CD4-positive, alpha-beta T cell (primary cell): Measurements from ENCODE around the gene ABCC6. TPM values are rescaled to one million over a fixed set of nuclear protein-coding genes. Genes with fewer than 3 reads are reported as not detected.
"Not testable (repeated sequence)": the region's sequence is repeated elsewhere in the genome, so short reads cannot be mapped to it uniquely, and the experiment has no call there.

Source experiments
- ATAC-seq: fragments of 200-7000 bp; cut with Tn5 transposase; one replicate; pipeline ENCODE4 v1.10.0; 2022; ENCODE audit warnings: mild to moderate bottlenecking; ENCODE audit not compliant: poor library complexity
- CTCF ChIA-PET: fragments of 350-600 bp; sonication (Branson Sonifier 250); formaldehyde crosslinking; loops from one replicate; lab custom pipeline; 2021; ENCODE audit warnings: antibody characterized with exemption, inconsistent platforms; lab: Charles Lee
- POLR2A ChIA-PET: fragments of 350-600 bp; sonication (Branson Sonifier 250); formaldehyde crosslinking; loops from one replicate; lab custom pipeline; 2021; ENCODE audit warnings: antibody characterized with exemption, inconsistent platforms; lab: Charles Lee
- DNase-seq, 14 experiments: peaks; one replicate each; pipeline ENCODE4 v3.0.0-alpha.2; 2013 to 2020; ENCODE audit warnings: mixed read lengths in 2 of 14
- H3K27ac ChIP-seq, 2 donors: one replicate each; pipeline versions ENCODE4 v1.5.1 to v1.7.0; 2013; ENCODE audit warnings: low read length in 2 of 2, low read depth in 1 of 2, mild to moderate bottlenecking in 1 of 2
- H3K27me3 ChIP-seq, 2 experiments: 1 replicate in 1 of 2; 2 replicates in 1 of 2; pipeline versions ENCODE4 v1.6.1 to v1.7.0; 2013; ENCODE audit warnings: low read length in 2 of 2, control low read depth in 1 of 2, mild to moderate bottlenecking in 1 of 2, moderate library complexity in 1 of 2; ENCODE audit not compliant: insufficient read depth in 2 of 2, control insufficient read depth in 1 of 2
- H3K36me3 ChIP-seq: one replicate; pipeline ENCODE4 v1.6.1; 2013; ENCODE audit warnings: low read length, control low read depth; ENCODE audit not compliant: insufficient read depth
- H3K4me1 ChIP-seq: one replicate; pipeline ENCODE4 v1.6.1; 2013; ENCODE audit warnings: low read length, control low read depth; ENCODE audit not compliant: insufficient read depth
- H3K4me3 ChIP-seq: one replicate; pipeline ENCODE4 v1.5.1; 2013; ENCODE audit warnings: mild to moderate bottlenecking, low read length, moderate library complexity
- H3K9me3 ChIP-seq, 2 experiments: 1 replicate in 1 of 2; 2 replicates in 1 of 2; pipeline versions ENCODE4 v1.6.1 to v1.7.0; 2013; ENCODE audit warnings: low read length in 2 of 2, mild to moderate bottlenecking in 2 of 2, control low read depth in 1 of 2, moderate library complexity in 1 of 2; ENCODE audit not compliant: control insufficient read depth in 1 of 2, insufficient read depth in 1 of 2
- H3K27ac Mint-ChIP-seq: one replicate; pipeline ENCODE4 v1.8.0; 2020; ENCODE audit warnings: mixed read lengths
- H3K27me3 Mint-ChIP-seq: one replicate; pipeline ENCODE4 v1.8.0; 2021; ENCODE audit warnings: mixed read lengths
- H3K36me3 Mint-ChIP-seq: one replicate; pipeline ENCODE4 v1.8.0; 2021; ENCODE audit warnings: low read depth, mixed read lengths
- H3K4me1 Mint-ChIP-seq: one replicate; pipeline ENCODE4 v1.8.0; 2021; ENCODE audit warnings: low read depth, mixed read lengths
- H3K4me3 Mint-ChIP-seq: one replicate; pipeline ENCODE4 v1.8.0; 2020; ENCODE audit warnings: mild to moderate bottlenecking, mixed read lengths
- H3K9me3 Mint-ChIP-seq: one replicate; pipeline ENCODE4 v1.8.0; 2020; ENCODE audit warnings: mixed read lengths
- CTCF ChIP-seq: fragments of 200-600 bp; IDR thresholded peaks from one replicate; pipeline ENCODE4 v1.8.0; 2022; ENCODE audit warnings: antibody characterized with exemption, mild to moderate bottlenecking
- intact Hi-C, 2 experiments: fragments of 100-400 bp; cut with DNase I in 1 of 2; cut with micrococcal nuclease in 1 of 2; formaldehyde crosslinking; loops; one replicate each; pipeline versions ENCODE4 v1.15.1 to v1.9.0; 2023 to 2025; cut with DNase I, micrococcal nuclease
- total RNA-seq, 174 experiments: library from RNA in 2 of 174; stranded (reverse) in 2 of 174; gene quantifications; one replicate each; pipeline ENCODE4 v1.2.3 and lab custom pipeline; 2021 to 2026

Gene ABCC6
- total RNA-seq, 2 experiments from 2014 or later, result not detected

- H3K4me1 ChIP-seq, result no peaks in the 10 kb centered on the region
- DNase-seq (no peak), ATAC-seq (no peak)
- H3K27me3 Mint-ChIP-seq, result no peaks in the 10 kb centered on the region
- H3K27ac Mint-ChIP-seq, result no peak overlapping the region
- peaks cover 70% of the 10 kb centered on the region for H3K36me3 ChIP-seq
- H3K4me3 Mint-ChIP-seq, result no peak overlapping the region
- ChIA-PET CTCF (no interaction called here), POLR2A (no interaction called here)
- H3K36me3 Mint-ChIP-seq, result peaks cover 88% of the 10 kb centered on the region
- no peaks in the 10 kb centered on the region for H3K27me3 ChIP-seq
- H3K9me3 ChIP-seq, result no peaks in the 10 kb centered on the region
- intact Hi-C loops, result no loop called here
- no peaks in the 10 kb centered on the region for H3K9me3 Mint-ChIP-seq
- no peaks in the 10 kb centered on the region for H3K4me1 Mint-ChIP-seq
- H3K4me3 ChIP-seq, result no peak overlapping the region
- TF ChIP-seq CTCF, result no peak
- no peak overlapping the region for H3K27ac ChIP-seq
Measured at GRCh38 chr16:16106466-16106865, 116.8 kb downstream of the ABCC6 start.

- Mint-ChIP-seq H3K9me3 (no peaks in the 10 kb centered on the region), H3K27me3 (no peaks in the 10 kb centered on the region), H3K27ac (no peak overlapping the region), H3K4me3 (no peak overlapping the region), H3K4me1 (no peaks in the 10 kb centered on the region), H3K36me3 (peaks cover 84% of the 10 kb centered on the region)
- H3K4me3 ChIP-seq, result no peak overlapping the region
- CTCF ChIA-PET, result no interaction called here
- H3K9me3 ChIP-seq, result no peaks in the 10 kb centered on the region
- no peak for ATAC-seq
- H3K4me1 ChIP-seq, result no peaks in the 10 kb centered on the region
- no peak for DNase-seq
- H3K27ac ChIP-seq, result no peak overlapping the region
- POLR2A ChIA-PET, result no interaction called here
- H3K36me3 ChIP-seq, result peaks cover 62% of the 10 kb centered on the region
- no peak for TF ChIP-seq CTCF
- H3K27me3 ChIP-seq, result no peaks in the 10 kb centered on the region
- intact Hi-C loops, result no loop called here
Measured at GRCh38 chr16:16105646-16106045, 117.6 kb downstream of the ABCC6 start.

- DNase-seq, CTCF ChIA-PET, intact Hi-C loops, H3K4me1 ChIP-seq, H3K27ac ChIP-seq, H3K9me3 Mint-ChIP-seq, H3K9me3 ChIP-seq, ATAC-seq, H3K27ac Mint-ChIP-seq, H3K27me3 ChIP-seq, H3K4me3 Mint-ChIP-seq, H3K27me3 Mint-ChIP-seq, POLR2A ChIA-PET, H3K4me3 ChIP-seq, H3K4me1 Mint-ChIP-seq: not testable (repeated sequence)
- H3K36me3 Mint-ChIP-seq, result peaks cover 75% of the 10 kb centered on the region
- H3K36me3 ChIP-seq, result peaks cover 56% of the 10 kb centered on the region
Measured at GRCh38 chr16:16104804-16105141, 118.5 kb downstream of the ABCC6 start.

- H3K27me3 ChIP-seq, DNase-seq, POLR2A ChIA-PET, H3K4me3 Mint-ChIP-seq, intact Hi-C loops, H3K27ac Mint-ChIP-seq, H3K9me3 ChIP-seq, H3K27ac ChIP-seq, H3K27me3 Mint-ChIP-seq, ATAC-seq, CTCF ChIA-PET, H3K9me3 Mint-ChIP-seq, H3K4me3 ChIP-seq, H3K4me1 ChIP-seq, H3K4me1 Mint-ChIP-seq: not testable (repeated sequence)
- peaks cover 54% of the 10 kb centered on the region for H3K36me3 ChIP-seq
- peaks cover 73% of the 10 kb centered on the region for H3K36me3 Mint-ChIP-seq
Measured at GRCh38 chr16:16104132-16104803, 119.0 kb downstream of the ABCC6 start.
